Chondrocyte (in vitro differentiated cells): ENCODE results near the gene CDK17. TPM values are rescaled to one million over a fixed set of nuclear protein-coding genes. Genes with fewer than 3 reads are reported as not detected.

Experiments used
- DNase-seq: peaks from one replicate; pipeline ENCODE4 v3.0.0; 2021; ENCODE audit warnings: mixed read lengths, low spot score
- H3K27ac Mint-ChIP-seq: one replicate; pipeline ENCODE4 v1.8.0; 2021; ENCODE audit warnings: mild to moderate bottlenecking, moderate library complexity, mixed read lengths; ENCODE audit not compliant: unreplicated experiment
- H3K27me3 Mint-ChIP-seq: 2 replicates; pipeline ENCODE4 v1.8.0; 2021; ENCODE audit warnings: low read depth, mixed read lengths
- H3K36me3 Mint-ChIP-seq: 2 replicates; pipeline ENCODE4 v1.8.0; 2021; ENCODE audit warnings: low read depth, mixed read lengths
- H3K4me1 Mint-ChIP-seq: 2 replicates; pipeline ENCODE4 v1.8.0; 2021; ENCODE audit warnings: low read depth, mild to moderate bottlenecking, mixed read lengths
- H3K4me3 Mint-ChIP-seq: one replicate; pipeline ENCODE4 v1.8.0; 2021; ENCODE audit warnings: mild to moderate bottlenecking, moderate library complexity, mixed read lengths; ENCODE audit not compliant: unreplicated experiment
- H3K9me3 Mint-ChIP-seq: 2 replicates; pipeline ENCODE4 v1.8.0; 2021; ENCODE audit warnings: low read depth, mixed read lengths
- CTCF ChIP-seq: fragments of 200-600 bp; sonication (generic); IDR thresholded peaks from 2 replicates; pipeline ENCODE4 v1.5.0; 2021; ENCODE audit warnings: antibody characterized with exemption, mild to moderate bottlenecking, moderate library complexity
- total RNA-seq: library from RNA; stranded (reverse); gene quantifications from 3 replicates; pipeline ENCODE4 v1.2.1, GENCODE V29; 2021

The CDK17 gene
- total RNA-seq, 1 donor from 2014 or later, result 28.5 TPM

GRCh38 chr12:96303653-96304052 lies 96.6 kb downstream of the CDK17 start:
- no peak overlapping the region for H3K27ac Mint-ChIP-seq
- H3K36me3 Mint-ChIP-seq, result peaks cover 6% of the 10 kb centered on the region
- no peaks in the 10 kb centered on the region for H3K27me3 Mint-ChIP-seq
- TF ChIP-seq CTCF, result no peak
- no peak overlapping the region for H3K4me3 Mint-ChIP-seq
- DNase-seq, result no peak
- peaks cover under 1% of the 10 kb centered on the region for H3K4me1 Mint-ChIP-seq
- H3K9me3 Mint-ChIP-seq, result no peaks in the 10 kb centered on the region

GRCh38 chr12:96302687-96303310 lies 97.4 kb downstream of the CDK17 start:
- Mint-ChIP-seq H3K27ac (no peak overlapping the region), H3K4me3 (no peak overlapping the region), H3K4me1 (no peaks in the 10 kb centered on the region), H3K9me3 (no peaks in the 10 kb centered on the region), H3K27me3 (no peaks in the 10 kb centered on the region), H3K36me3 (peaks cover 6% of the 10 kb centered on the region)
- TF ChIP-seq CTCF, result no peak
- DNase-seq, result no peak

DNA sequence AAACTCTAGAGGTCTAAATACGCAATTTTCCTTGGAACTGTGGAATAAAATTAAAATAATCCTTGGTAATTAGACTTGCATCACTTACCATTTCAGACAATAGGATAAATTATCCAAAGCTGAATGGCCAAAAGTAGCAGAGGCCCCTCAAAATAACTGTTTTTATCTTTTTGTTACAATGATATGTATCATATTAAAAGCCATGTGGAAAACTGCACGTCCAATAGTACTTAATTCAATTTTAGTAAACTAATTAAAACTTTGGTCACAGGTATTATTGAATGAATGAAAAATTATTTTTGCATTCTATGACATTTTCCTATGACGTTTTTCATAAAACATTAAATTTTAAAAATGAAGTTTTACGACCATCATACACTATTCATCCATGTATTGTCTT lies 98.5 kb downstream of the CDK17 start:
- no peaks in the 10 kb centered on the region for H3K9me3 Mint-ChIP-seq
- H3K36me3 Mint-ChIP-seq, result peaks cover 7% of the 10 kb centered on the region
- H3K4me3 Mint-ChIP-seq, result no peak overlapping the region
- no peak for DNase-seq
- H3K4me1 Mint-ChIP-seq, result no peaks in the 10 kb centered on the region
- H3K27me3 Mint-ChIP-seq, result no peaks in the 10 kb centered on the region
- no peak overlapping the region for H3K27ac Mint-ChIP-seq
- no peak for TF ChIP-seq CTCF

DNA sequence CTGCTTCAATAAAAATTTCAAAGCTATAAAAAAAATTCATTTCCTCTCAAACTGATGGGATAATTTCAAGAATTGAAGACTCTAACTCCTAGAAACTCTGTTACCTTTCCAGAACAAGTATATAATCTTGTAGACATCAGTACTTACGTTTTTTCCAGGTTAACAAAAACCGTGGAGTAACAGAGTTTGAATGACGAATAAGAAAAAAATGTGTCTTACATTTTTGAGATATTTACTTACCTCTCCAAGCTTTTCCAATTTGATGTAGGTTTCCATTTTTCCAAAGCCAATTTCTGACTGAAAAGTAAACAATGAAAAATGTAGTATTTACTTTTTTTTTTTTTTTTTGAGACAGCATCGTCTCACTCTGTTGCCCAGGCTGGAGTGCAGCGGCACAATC lies 100.2 kb downstream of the CDK17 start:
- no peaks in the 10 kb centered on the region for H3K27me3 Mint-ChIP-seq
- no peak for DNase-seq
- peaks cover 4% of the 10 kb centered on the region for H3K4me1 Mint-ChIP-seq
- H3K9me3 Mint-ChIP-seq, result no peaks in the 10 kb centered on the region
- H3K27ac Mint-ChIP-seq, result no peak overlapping the region
- no peak for TF ChIP-seq CTCF
- H3K4me3 Mint-ChIP-seq, result no peak overlapping the region
- peaks cover 10% of the 10 kb centered on the region for H3K36me3 Mint-ChIP-seq

GRCh38 chr12:96297504-96297903 lies 102.7 kb downstream of the CDK17 start:
- H3K36me3 Mint-ChIP-seq, result peaks cover 16% of the 10 kb centered on the region
- H3K27me3 Mint-ChIP-seq, result no peaks in the 10 kb centered on the region
- no peak for TF ChIP-seq CTCF
- peaks cover 4% of the 10 kb centered on the region for H3K4me1 Mint-ChIP-seq
- H3K27ac Mint-ChIP-seq, result no peak overlapping the region
- DNase-seq, result no peak
- no peak overlapping the region for H3K4me3 Mint-ChIP-seq
- H3K9me3 Mint-ChIP-seq, result no peaks in the 10 kb centered on the region
